Hindlimb muscle (tissue), 1 donor: ENCODE results near the gene NFATC4. TPM values are rescaled to one million over a fixed set of nuclear protein-coding genes. Genes with fewer than 3 reads are reported as not detected.
"Not testable (repeated sequence)": the region's sequence is repeated elsewhere in the genome, so short reads cannot be mapped to it uniquely, and the experiment has no call there.

Experiments used
- DNase-seq: peaks from one replicate; pipeline ENCODE4 v3.0.0-alpha.2; 2013
- polyA plus RNA-seq: library from polyadenylated mRNA; unstranded; fragments of 120-200 nt; gene quantifications from one replicate; pipeline ENCODE4 v1.2.1, GENCODE V29; 2013; ENCODE audit not compliant: insufficient read length

The NFATC4 gene
- polyA plus RNA-seq, 1 donor: 34.8 TPM

GRCh38 chr14:24368562-24369252 is 723 bp downstream of the NFATC4 start:
- peak; percentile 84 for DNase-seq

DNA sequence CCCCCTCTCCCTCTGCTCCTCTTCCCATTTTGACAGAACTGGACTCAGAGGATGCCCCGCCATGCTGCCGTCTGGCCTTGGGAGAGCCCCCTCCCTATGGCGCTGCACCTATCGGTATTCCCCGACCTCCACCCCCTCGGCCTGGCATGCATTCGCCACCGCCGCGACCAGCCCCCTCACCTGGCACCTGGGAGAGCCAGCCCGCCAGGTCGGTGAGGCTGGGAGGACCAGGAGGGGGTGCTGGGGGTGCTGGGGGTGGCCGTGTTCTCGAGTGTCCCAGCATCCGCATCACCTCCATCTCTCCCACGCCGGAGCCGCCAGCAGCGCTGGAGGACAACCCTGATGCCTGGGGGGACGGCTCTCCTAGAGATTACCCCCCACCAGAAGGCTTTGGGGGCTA is 1.5 kb downstream of the NFATC4 start:
- no peak for DNase-seq

GRCh38 chr14:24369907-24370687 is 2.1 kb downstream of the NFATC4 start:
- no peak for DNase-seq

- no peak for DNase-seq
Observed at GRCh38 chr14:24370748-24371147, 2.8 kb downstream of the NFATC4 start.

GRCh38 chr14:24371605-24372004 is 3.6 kb downstream of the NFATC4 start:
- DNase-seq: not testable (repeated sequence)

DNA sequence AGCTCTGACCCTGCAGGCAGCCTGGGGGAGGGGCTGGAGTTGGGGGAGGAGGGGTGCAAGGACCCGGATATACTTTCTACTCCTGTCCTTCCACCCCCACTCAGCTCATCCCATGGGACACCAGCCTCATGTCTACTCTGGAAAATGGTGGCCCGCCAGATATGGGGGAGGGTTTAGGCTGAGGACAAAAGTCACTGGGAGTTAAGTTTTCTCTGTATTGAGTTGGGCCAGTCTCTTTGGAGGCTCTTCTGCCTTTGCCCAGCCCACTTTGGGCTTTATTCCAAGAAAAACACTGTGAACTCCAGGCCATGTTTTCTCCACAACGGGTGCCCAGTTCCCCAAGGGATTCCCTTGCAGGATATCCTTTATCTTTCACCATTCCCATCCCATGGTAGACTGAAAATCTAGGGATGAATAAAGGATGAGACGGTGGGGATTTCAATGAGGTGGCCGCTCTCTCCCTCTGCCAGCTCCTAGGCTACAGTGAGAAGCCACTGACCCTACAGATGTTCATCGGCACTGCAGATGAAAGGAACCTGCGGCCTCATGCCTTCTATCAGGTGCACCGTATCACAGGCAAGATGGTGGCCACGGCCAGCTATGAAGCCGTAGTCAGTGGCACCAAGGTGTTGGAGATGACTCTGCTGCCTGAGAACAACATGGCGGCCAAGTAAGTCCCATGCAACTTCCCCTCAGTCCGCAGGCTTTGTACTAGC is 4.9 kb downstream of the NFATC4 start:
- DNase-seq: no peak

- DNase-seq: no peak
Observed at GRCh38 chr14:24376448-24377070, 8.6 kb downstream of the NFATC4 start.

DNA sequence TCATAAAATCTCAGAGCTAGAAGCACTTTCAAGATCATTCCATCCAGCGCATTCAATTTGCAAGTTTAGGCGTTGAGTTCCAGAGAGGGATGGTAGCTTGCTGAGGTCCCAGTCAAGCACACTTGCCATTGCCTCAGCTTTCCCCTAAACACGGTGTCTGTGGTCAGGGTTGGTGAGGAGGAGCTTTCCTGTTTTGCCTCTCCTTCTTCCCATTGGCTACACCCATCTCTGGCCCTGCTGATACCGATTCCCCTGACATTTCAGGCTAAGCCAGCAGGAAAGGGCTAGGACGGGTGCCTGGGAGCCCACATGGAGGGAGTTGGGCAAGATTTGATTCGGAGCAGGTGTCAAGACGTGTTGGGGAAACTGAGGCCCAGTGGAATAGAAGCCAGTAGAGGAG is 9.1 kb downstream of the NFATC4 start:
- DNase-seq: no peak

- no peak for DNase-seq
Observed at GRCh38 chr14:24377657-24378056, 9.7 kb downstream of the NFATC4 start.

DNA sequence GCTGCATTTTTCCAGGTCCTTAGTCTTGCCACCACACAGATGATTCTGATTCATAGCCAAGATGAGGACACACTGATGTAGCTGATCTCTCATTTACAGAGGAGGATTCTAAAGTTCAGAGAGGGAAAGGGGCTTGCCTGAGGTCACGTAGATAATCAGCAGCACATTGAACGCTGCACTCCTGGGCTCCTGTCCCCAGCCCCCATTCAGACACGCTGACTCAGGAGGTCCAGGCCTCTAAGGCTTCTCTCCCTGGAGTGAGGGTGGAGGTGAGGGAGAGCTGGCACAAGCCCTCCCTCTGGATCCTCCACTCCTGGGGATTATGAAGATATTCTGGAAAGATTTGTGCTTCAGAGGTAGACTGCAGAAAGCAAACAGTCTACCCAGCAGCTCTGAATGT is 10.3 kb downstream of the NFATC4 start:
- DNase-seq: no peak

- DNase-seq: no peak
Observed at GRCh38 chr14:24378981-24379906, 11.3 kb downstream of the NFATC4 start.

DNA sequence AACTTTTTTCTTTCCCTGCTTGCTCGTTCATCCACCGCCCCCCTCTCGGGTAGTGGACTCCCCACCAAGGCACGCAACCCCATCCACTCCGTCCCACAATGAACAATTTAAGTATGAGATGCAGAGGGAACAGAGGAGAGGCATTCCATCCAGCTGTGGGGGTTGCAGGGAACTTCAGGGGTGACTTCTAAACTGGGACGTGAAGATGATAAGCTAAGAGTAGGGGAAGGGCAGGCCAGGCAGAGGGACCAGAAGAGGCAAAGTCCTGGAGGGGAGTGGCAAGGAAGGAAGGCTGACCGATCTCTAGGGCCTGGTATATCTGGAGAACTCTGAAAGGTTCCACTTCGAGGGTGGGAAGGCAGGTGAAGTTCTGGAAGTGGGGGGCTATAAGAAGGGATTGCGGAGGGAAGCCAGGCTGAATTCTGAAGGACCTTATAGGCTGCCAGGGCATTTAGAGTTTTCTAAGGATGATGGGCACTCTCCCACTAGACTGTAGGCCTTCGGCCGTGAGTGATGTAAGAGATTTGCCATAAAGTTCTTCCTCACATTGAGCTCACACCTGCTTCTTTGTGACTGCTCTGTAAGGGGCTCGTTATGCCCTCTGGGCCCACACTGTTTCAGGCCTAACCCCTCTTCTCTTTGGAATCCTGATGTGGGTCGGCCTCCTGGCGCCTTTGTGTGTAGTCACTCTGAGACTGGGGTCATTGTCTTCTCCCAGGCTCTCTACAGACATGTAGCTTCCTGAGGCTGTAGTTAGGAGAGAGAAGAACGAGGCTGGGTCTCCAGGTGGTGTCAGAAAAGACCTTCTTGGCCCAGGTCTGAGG is 12.1 kb downstream of the NFATC4 start:
- no peak for DNase-seq

- DNase-seq: no peak
Observed at GRCh38 chr14:24381363-24382063, 13.5 kb downstream of the NFATC4 start.

- DNase-seq: no peak
Observed at GRCh38 chr14:24382064-24382371, 14.0 kb downstream of the NFATC4 start.

GRCh38 chr14:24384169-24384568 is 16.2 kb downstream of the NFATC4 start:
- no peak for DNase-seq

- no peak for DNase-seq
Observed at GRCh38 chr14:24385524-24385923, 17.5 kb downstream of the NFATC4 start.

DNA sequence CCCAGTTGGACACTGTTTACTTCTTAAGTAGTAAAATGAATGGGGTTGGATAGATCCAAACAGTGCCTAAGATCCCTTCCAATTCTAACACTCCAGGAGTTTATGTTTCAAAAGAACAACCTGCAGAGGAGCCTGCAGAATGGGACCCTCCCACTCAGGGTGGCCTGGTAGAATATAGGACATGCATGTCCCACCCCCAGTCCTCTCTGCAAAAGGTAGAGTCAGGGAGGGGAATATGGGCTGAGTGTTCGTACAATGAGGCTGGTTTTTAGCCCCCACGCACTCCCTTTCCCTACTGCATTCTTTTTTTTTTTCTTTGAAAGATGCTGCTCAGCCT is 19.0 kb downstream of the NFATC4 start:
- no peak for DNase-seq

DNA sequence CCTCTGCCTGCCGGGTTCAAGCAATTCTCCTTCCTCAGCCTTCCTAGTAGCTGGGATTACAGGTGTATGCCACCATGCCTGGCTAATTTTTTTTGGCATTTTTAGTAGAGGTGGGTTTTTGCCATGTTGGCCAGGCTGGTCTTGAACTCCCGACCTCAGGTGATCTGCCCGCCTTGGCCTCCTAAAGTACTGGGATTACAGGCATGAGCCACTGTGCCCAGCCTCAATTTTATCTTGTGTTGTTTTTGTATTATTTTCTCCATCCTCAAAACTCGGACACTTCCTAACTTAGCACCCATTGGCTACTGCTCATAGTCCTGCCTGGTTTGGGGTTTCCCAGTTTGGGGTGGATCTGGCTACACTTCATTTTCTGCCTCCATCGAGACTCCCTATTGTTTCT is 19.6 kb downstream of the NFATC4 start:
- DNase-seq: not testable (repeated sequence)

GRCh38 chr14:24388474-24389179 is 20.6 kb downstream of the NFATC4 start:
- no peak for DNase-seq
